Right ventricle myocardium superior (tissue), 1 donor: ENCODE results near the gene TAB2. TPM values are rescaled to one million over a fixed set of nuclear protein-coding genes. Genes with fewer than 3 reads are reported as not detected.
A peak's percentile ranks its signal among the peaks of the same experiment; 100 is the strongest.
"Not testable (repeated sequence)": the region's sequence is repeated elsewhere in the genome, so short reads cannot be mapped to it uniquely, and the experiment has no call there.

Source experiments
- ATAC-seq: fragments of 200-7000 bp; cut with Tn5 transposase; one replicate; pipeline ENCODE4 v1.9.1; 2020; ENCODE audit warnings: mild to moderate bottlenecking; ENCODE audit not compliant: poor library complexity
- DNase-seq: peaks from one replicate; pipeline ENCODE4 v3.0.0-alpha.2; 2020
- intact Hi-C: fragments of 100-400 bp; cut with DNase I; formaldehyde crosslinking; loops from one replicate; pipeline ENCODE4 v1.11.2; 2022
- total RNA-seq: library from RNA; stranded (reverse); fragmentation: NEBNext Ultra II Directional; extraction: Animal tissue kit (Norgen Biotek cat#: 25700); gene quantifications from one replicate; pipeline ENCODE4 v1.2.1, GENCODE V29; 2021
- donor health status: DM: no; HTN: yes; CAD: no; lungs with severe emphysema.

The TAB2 gene
- total RNA-seq, 1 donor from 2014 or later: 58.0 TPM

GRCh38 chr6:149330133-149330532 lies 12.6 kb downstream of the TAB2 start:
- intact Hi-C loops: no loop called here
- no peak for ATAC-seq
- DNase-seq: no peak

- DNase-seq (no peak), ATAC-seq (no peak)
- intact Hi-C loops: no loop called here
Observed at GRCh38 chr6:149331043-149331807, 13.7 kb downstream of the TAB2 start.

- DNase-seq: no peak
- intact Hi-C loops: no loop called here
- ATAC-seq: no peak
Observed at GRCh38 chr6:149331871-149332270, 14.4 kb downstream of the TAB2 start.

- intact Hi-C loops: no loop called here
- ATAC-seq: no peak
- no peak for DNase-seq
Observed at GRCh38 chr6:149332602-149333265, 15.2 kb downstream of the TAB2 start.

GRCh38 chr6:149333266-149333620 lies 15.7 kb downstream of the TAB2 start:
- intact Hi-C loops: no loop called here
- DNase-seq (no peak), ATAC-seq (no peak)

- DNase-seq (no peak), ATAC-seq (no peak)
- intact Hi-C loops: no loop called here
Observed at GRCh38 chr6:149334201-149334600, 16.7 kb downstream of the TAB2 start.

GRCh38 chr6:149334682-149335160 lies 17.2 kb downstream of the TAB2 start:
- ATAC-seq (no peak), DNase-seq (no peak)
- intact Hi-C loops: no loop called here

- intact Hi-C loops: no loop called here
- ATAC-seq: no peak
- no peak for DNase-seq
Observed at GRCh38 chr6:149335924-149336608, 18.6 kb downstream of the TAB2 start.

- no peak for DNase-seq
- intact Hi-C loops: no loop called here
- ATAC-seq: no peak
Observed at GRCh38 chr6:149336609-149336928, 19.1 kb downstream of the TAB2 start.

GRCh38 chr6:149337320-149337719 lies 19.8 kb downstream of the TAB2 start:
- intact Hi-C loops: no loop called here
- ATAC-seq (no peak), DNase-seq (no peak)

- ATAC-seq: no peak
- no peak for DNase-seq
- intact Hi-C loops: no loop called here
Observed at GRCh38 chr6:149340200-149340599, 22.7 kb downstream of the TAB2 start.

- intact Hi-C loops: no loop called here
- ATAC-seq (peak; percentile 28), DNase-seq (no peak)
Observed at GRCh38 chr6:149342525-149342924, 25.0 kb downstream of the TAB2 start.

GRCh38 chr6:149343501-149343900 lies 26.0 kb downstream of the TAB2 start:
- no peak for DNase-seq
- intact Hi-C loops: no loop called here
- no peak for ATAC-seq

GRCh38 chr6:149346078-149346477 lies 28.6 kb downstream of the TAB2 start:
- no peak for ATAC-seq
- intact Hi-C loops: no loop called here
- DNase-seq: no peak

GRCh38 chr6:149347067-149347466 lies 29.6 kb downstream of the TAB2 start:
- ATAC-seq: no peak

GRCh38 chr6:149349279-149349678 lies 31.8 kb downstream of the TAB2 start:
- intact Hi-C loops, ATAC-seq, DNase-seq: not testable (repeated sequence)

More at GRCh38 chr6:149347067-149347466, 29.6 kb downstream of the TAB2 start:
- intact Hi-C loops: no loop called here
- DNase-seq: no peak

GRCh38 chr6:149354009-149354408 lies 36.5 kb downstream of the TAB2 start:
- DNase-seq (no peak), ATAC-seq (no peak)
- intact Hi-C loops: no loop called here

- ATAC-seq: no peak
- DNase-seq: no peak
- intact Hi-C loops: no loop called here
Observed at GRCh38 chr6:149356081-149356750, 38.7 kb downstream of the TAB2 start.

GRCh38 chr6:149357726-149358538 lies 40.4 kb downstream of the TAB2 start:
- intact Hi-C loops: no loop called here
- DNase-seq (no peak), ATAC-seq (no peak)
